H1 (cell line): ENCODE data around the gene RENBP. TPM values are rescaled to one million over a fixed set of nuclear protein-coding genes. Genes with fewer than 3 reads are reported as not detected.

Experiments
- CTCF ChIA-PET: fragments of 300-600 bp; sonication (Branson Sonifier 250); formaldehyde crosslinking; loops from one replicate; lab custom pipeline; 2021; ENCODE audit not compliant: partially characterized antibody; lab: Charles Lee
- POLR2A ChIA-PET: fragments of 300-600 bp; sonication (Branson Sonifier 250); formaldehyde crosslinking; loops from one replicate; lab custom pipeline; 2021; ENCODE audit warnings: inconsistent platforms; ENCODE audit not compliant: partially characterized antibody; lab: Charles Lee
- DNase-seq, 2 experiments: peaks; one replicate each; pipeline versions ENCODE4 v3.0.0 to v3.0.0-alpha.2; 2010 to 2022; ENCODE audit warnings: low spot score in 2 of 2, low read depth in 1 of 2, mixed read lengths in 1 of 2
- FAIRE-seq: peaks from 2 replicates; lab custom pipeline; 2011; peaks lifted over from hg19 to GRCh38; lab: Jason Lieb, UNC
- H2AFZ ChIP-seq: 2 replicates; pipeline ENCODE4 v1.8.1; 2012; ENCODE audit warnings: low read length, inconsistent platforms
- H2AK5ac ChIP-seq: 2 replicates; pipeline ENCODE4 v1.6.1; 2013; ENCODE audit warnings: low read depth, low read length
- H2BK120ac ChIP-seq: replicated peaks from 2 replicates; pipeline ENCODE3; 2013; ENCODE audit warnings: low read depth, low read length, inconsistent platforms
- H2BK12ac ChIP-seq: 2 replicates; pipeline ENCODE4 v1.6.1; 2013; ENCODE audit warnings: low read depth, low read length
- H2BK15ac ChIP-seq: 2 replicates; pipeline ENCODE4 v1.6.1; 2013; ENCODE audit warnings: low read length
- H2BK20ac ChIP-seq: 2 replicates; pipeline ENCODE4 v1.6.1; 2013; ENCODE audit warnings: low read length
- H2BK5ac ChIP-seq: 2 replicates; pipeline ENCODE4 v1.6.1; 2013; ENCODE audit warnings: low read depth, low read length
- H3K14ac ChIP-seq: 2 replicates; pipeline ENCODE4 v1.6.1; 2013; ENCODE audit warnings: inconsistent platforms; ENCODE audit not compliant: insufficient read length
- H3K18ac ChIP-seq: 2 replicates; pipeline ENCODE4 v1.6.1; 2013; ENCODE audit warnings: low read length; ENCODE audit errors: extremely low read depth
- H3K23ac ChIP-seq: 2 replicates; pipeline ENCODE4 v1.6.1; 2013; ENCODE audit warnings: inconsistent platforms; ENCODE audit not compliant: insufficient read length
- H3K23me2 ChIP-seq: 2 replicates; pipeline ENCODE4 v1.6.1; 2013; ENCODE audit warnings: low read depth, low read length
- H3K27ac ChIP-seq: 2 replicates; pipeline ENCODE4 v1.6.1; 2011; ENCODE audit warnings: low read depth, low read length, inconsistent platforms
- H3K27me3 ChIP-seq, 4 experiments: replicated peaks in 1 of 4; 1 replicate in 1 of 4; 2 replicates in 3 of 4; pipeline versions ENCODE4 v1.6.1 to v1.8.1; 2011 to 2013; ENCODE audit warnings: low read length in 3 of 4, mild to moderate bottlenecking in 3 of 4, inconsistent platforms in 2 of 4, mixed read lengths in 2 of 4, moderate library complexity in 1 of 4; ENCODE audit not compliant: control insufficient read depth in 3 of 4, insufficient read depth in 3 of 4; ENCODE audit errors: extremely low read depth in 1 of 4
- H3K36me3 ChIP-seq, 4 experiments: 2 replicates each; pipeline versions ENCODE4 v1.6.1 to v1.8.1; 2011 to 2013; ENCODE audit warnings: mild to moderate bottlenecking in 4 of 4, low read length in 3 of 4, moderate library complexity in 2 of 4, control low read depth in 1 of 4, inconsistent platforms in 1 of 4; ENCODE audit not compliant: insufficient read depth in 4 of 4, control insufficient read depth in 2 of 4
- H3K4ac ChIP-seq: replicated peaks from 2 replicates; pipeline ENCODE3; 2013; ENCODE audit warnings: low read length, low read depth, mixed read lengths, inconsistent platforms; ENCODE audit not compliant: insufficient read length
- H3K4me1 ChIP-seq, 4 experiments: replicated peaks in 1 of 4; 1 replicate in 1 of 4; 2 replicates in 3 of 4; pipeline versions ENCODE4 v1.6.1 to v1.8.1; 2011 to 2013; ENCODE audit warnings: low read length in 3 of 4, inconsistent platforms in 2 of 4, mixed read lengths in 1 of 4; ENCODE audit not compliant: insufficient read depth in 4 of 4, control insufficient read depth in 3 of 4
- H3K4me2 ChIP-seq, 2 experiments: 2 replicates each; pipeline versions ENCODE4 v1.6.1 to v1.8.1; 2011 to 2013; ENCODE audit warnings: low read depth in 2 of 2, low read length in 2 of 2, control low read depth in 1 of 2, inconsistent platforms in 1 of 2, mild to moderate bottlenecking in 1 of 2; ENCODE audit not compliant: insufficient read depth in 1 of 2
- H3K4me3 ChIP-seq, 4 experiments: fragments of 200-600, 300-600 bp in 1 of 4; sonication (generic), shearing (Covaris generic), sonication (Bioruptor Twin) in 1 of 4; 2 replicates each; pipeline versions ENCODE4 v1.5.1 to v1.8.1; 2011 to 2016; ENCODE audit warnings: low read length in 4 of 4, low read depth in 3 of 4, control low read depth in 2 of 4, inconsistent platforms in 2 of 4, mild to moderate bottlenecking in 2 of 4, mixed read lengths in 1 of 4, moderate library complexity in 1 of 4; ENCODE audit not compliant: insufficient read depth in 2 of 4; ENCODE audit errors: extremely low read depth in 1 of 4
- H3K56ac ChIP-seq: replicated peaks from 2 replicates; pipeline ENCODE3; 2013; ENCODE audit warnings: low read depth, mild to moderate bottlenecking, mixed read lengths, low read length, inconsistent platforms; ENCODE audit not compliant: insufficient read length
- H3K79me1 ChIP-seq: 2 replicates; pipeline ENCODE4 v1.6.1; 2013; ENCODE audit warnings: low read depth, low read length, control low read depth
- H3K79me2 ChIP-seq, 2 experiments: 2 replicates each; pipeline versions ENCODE4 v1.6.1 to v1.8.1; 2012 to 2013; ENCODE audit warnings: low read length in 2 of 2, mild to moderate bottlenecking in 2 of 2, inconsistent platforms in 1 of 2; ENCODE audit not compliant: insufficient read depth in 2 of 2, control insufficient read depth in 1 of 2
- H3K9ac ChIP-seq, 4 experiments: replicated peaks in 1 of 4; 1 replicate in 1 of 4; 2 replicates in 3 of 4; pipeline versions ENCODE4 v1.6.1 to v1.8.1; 2011 to 2013; ENCODE audit warnings: low read depth in 3 of 4, low read length in 3 of 4, control low read depth in 2 of 4, mild to moderate bottlenecking in 2 of 4, moderate library complexity in 2 of 4, inconsistent platforms in 1 of 4; ENCODE audit errors: extremely low read depth in 1 of 4
- H3K9me3 ChIP-seq, 2 experiments: 2 replicates each; pipeline versions ENCODE4 v1.6.1 to v1.8.1; 2012 to 2013; ENCODE audit warnings: mild to moderate bottlenecking in 2 of 2, moderate library complexity in 2 of 2, control low read depth in 1 of 2, inconsistent platforms in 1 of 2, low read depth in 1 of 2, low read length in 1 of 2, mixed read lengths in 1 of 2; ENCODE audit not compliant: insufficient read depth in 2 of 2
- H4K20me1 ChIP-seq, 2 experiments: replicated peaks in 1 of 2; 2 replicates each; pipeline versions ENCODE3 to v1.8.1; 2011 to 2013; ENCODE audit warnings: inconsistent platforms in 2 of 2, low read length in 2 of 2, mild to moderate bottlenecking in 1 of 2; ENCODE audit not compliant: insufficient read depth in 2 of 2, control insufficient read depth in 1 of 2
- H4K5ac ChIP-seq: 2 replicates; pipeline ENCODE4 v1.6.1; 2013; ENCODE audit warnings: low read length, low read depth, mixed read lengths, inconsistent platforms; ENCODE audit not compliant: insufficient read length
- H4K8ac ChIP-seq: 2 replicates; pipeline ENCODE4 v1.8.0; 2013; ENCODE audit warnings: mild to moderate bottlenecking, moderate library complexity, low read length, inconsistent platforms; ENCODE audit not compliant: insufficient read depth; ENCODE audit errors: extremely low read depth
- H4K91ac ChIP-seq: replicated peaks from 2 replicates; pipeline ENCODE3; 2013; ENCODE audit warnings: low read length, mixed read lengths, inconsistent platforms; ENCODE audit not compliant: insufficient read length
- BRCA1 ChIP-seq: IDR thresholded peaks from 2 replicates; pipeline ENCODE4 v1.6.1; 2012; ENCODE audit warnings: low read depth, low read length, improper control_type of control experiment
- CEBPB ChIP-seq: IDR thresholded peaks from 2 replicates; pipeline ENCODE4 v1.6.1; 2012; ENCODE audit warnings: low read depth, low read length
- EZH2 ChIP-seq: fragments of 200-600 bp; sonication (generic); IDR thresholded peaks from 2 replicates; pipeline ENCODE4 v1.7.1; 2012; ENCODE audit warnings: low read depth, mild to moderate bottlenecking, moderate library complexity, low read length, inconsistent platforms; ENCODE audit not compliant: severe bottlenecking
- GABPA ChIP-seq: IDR thresholded peaks from 2 replicates; pipeline ENCODE4 v1.6.1; 2011; ENCODE audit warnings: mild to moderate bottlenecking, low read length, moderate library complexity, borderline replicate concordance; ENCODE audit not compliant: insufficient read depth
- HDAC6 ChIP-seq: IDR thresholded peaks from one replicate; pipeline ENCODE4 v1.7.1; 2012; ENCODE audit warnings: low read depth, mild to moderate bottlenecking, inconsistent platforms, low read length, moderate library complexity
- PHF8 ChIP-seq: fragments of 200-600 bp; sonication (generic); conservative IDR thresholded peaks from 2 replicates; pipeline ENCODE4 v1.7.1; 2012; ENCODE audit warnings: low read depth, mild to moderate bottlenecking, inconsistent platforms, low read length, moderate library complexity
- SIRT6 ChIP-seq: IDR thresholded peaks from one replicate; pipeline ENCODE4 v1.7.1; 2012; ENCODE audit warnings: low read length, inconsistent platforms
- TAF1 ChIP-seq: IDR thresholded peaks from 2 replicates; pipeline ENCODE4 v1.6.1; 2011; ENCODE audit warnings: mild to moderate bottlenecking, low read depth, low read length
- WGBS, 2 experiments: shearing (Covaris generic) in 1 of 2; methylation state at CpG; one replicate each; pipeline versions ENCODE4 v1.1.6 to v1.1.7; 2013 to 2015; ENCODE audit warnings: low lambda C conversion rate in 2 of 2, mixed read lengths in 2 of 2, inconsistent platforms in 1 of 2, low coverage in 1 of 2, missing lambda C conversion rate in 1 of 2; ENCODE audit not compliant: insufficient replicate concordance in 2 of 2, insufficient coverage in 1 of 2, insufficient read length in 1 of 2; ENCODE audit errors: extremely low coverage in 1 of 2, missing lambda C conversion rate in 1 of 2; 5-methylcytosine and 5-hydroxymethylcytosine counted together
- polyA plus RNA-seq, 7 experiments: library from polyadenylated mRNA; depleted of rRNA in 3 of 7; stranded (reverse) in 5 of 7; unstranded in 2 of 7; fragments of >200 nt in 5 of 7; fragments of 200-250 nt in 2 of 7; gene quantifications; 1 replicate in 5 of 7; 2 replicates in 1 of 7; 4 replicates in 1 of 7; pipeline versions ENCODE4 v1.2.1 to v1.2.3, GENCODE V29; 2011 to 2013; ENCODE audit warnings: missing spikeins in 2 of 7, mixed read lengths in 2 of 7
- total RNA-seq: library from RNA; stranded (reverse); fragmentation: NEBNext Ultra II Directional; extraction: Animal tissue kit (Norgen Biotek cat#: 25700); gene quantifications from 2 replicates; pipeline ENCODE4 v1.2.1, GENCODE V29; 2021

RENBP gene
- total and polyA plus RNA-seq, 2 of the 8 experiments (the other 6 are each of a cell fraction or from before 2014, with no cell fraction given): 12.4 to 21.8 TPM

GRCh38 chrX:153902385-153902784, 42.1 kb downstream of the RENBP start:
- Histone ChIP-seq H3K23me2 (peaks cover 3% of the 10 kb centered on the region; the same call in 1 of the 2 replicates), H2BK15ac (no peak overlapping the region), H3K36me3 (no peaks in the 10 kb centered on the region), H3K4me2 (no peak overlapping the region), H2AFZ (no peak overlapping the region), H3K4me1 (peaks cover 0 to 12% (median 0%) of the 10 kb centered on the region in 4 experiments; a peak in 1 of 7 replicates), H3K23ac (no peak overlapping the region), H4K8ac (no peak overlapping the region), H4K5ac (no peak overlapping the region), H3K4me3 (no peak overlapping the region), H3K27ac (no peak overlapping the region), H2BK12ac (peak overlapping the region; percentile 60; the same call in 1 of the 2 replicates), H3K79me1 (no peaks in the 10 kb centered on the region), H3K9ac (no peak overlapping the region), H2AK5ac (no peak overlapping the region), H3K4ac (no peak overlapping the region), H3K14ac (no peak overlapping the region), H2BK5ac (no peak overlapping the region), H3K56ac (no peak overlapping the region), H4K20me1 (peaks cover 0 to 4% of the 10 kb centered on the region in 2 experiments), H3K18ac (no peak overlapping the region), H3K27me3 (no peaks in the 10 kb centered on the region), H3K9me3 (no peaks in the 10 kb centered on the region), H2BK120ac (no peak overlapping the region), H4K91ac (no peak overlapping the region), H3K79me2 (no peaks in the 10 kb centered on the region), H2BK20ac (no peak overlapping the region)
- DNase-seq (no peak), FAIRE-seq (no peak)
- CTCF ChIA-PET: interaction anchor here (1.1 kb wide), 1 partner anchor 23 kb away, joined by 3 read pairs; no protein-coding TSS in a partner anchor
- no peak for TF ChIP-seq GABPA
- TF ChIP-seq PHF8: no peak
- no peak for TF ChIP-seq BRCA1
- no peak for TF ChIP-seq HDAC6
- TF ChIP-seq SIRT6: no peak
- TF ChIP-seq CEBPB: no peak
- no peak for TF ChIP-seq TAF1
- no peak for TF ChIP-seq EZH2
- POLR2A ChIA-PET: interaction anchor here (0.6 to 0.7 kb wide), 3 partner anchors 9 to 39 kb away, joined by 3 read pairs; partner anchors contain the start of gene ARHGAP4
- 78% methylated on average over 5 of the region's 10 CpGs; no CpG with 5 or more reads in 1 of the 2 experiments for WGBS, 2 experiments
